CD4-positive, alpha-beta T cell treated with Interferon alpha-2 for 1 hour (primary cell): ENCODE results near the gene SSMEM1.

Experiments used
- DNase-seq, 2 donors: peaks; one replicate each; pipeline ENCODE4 v3.0.0-alpha.2; 2020 to 2022

The SSMEM1 gene

DNA sequence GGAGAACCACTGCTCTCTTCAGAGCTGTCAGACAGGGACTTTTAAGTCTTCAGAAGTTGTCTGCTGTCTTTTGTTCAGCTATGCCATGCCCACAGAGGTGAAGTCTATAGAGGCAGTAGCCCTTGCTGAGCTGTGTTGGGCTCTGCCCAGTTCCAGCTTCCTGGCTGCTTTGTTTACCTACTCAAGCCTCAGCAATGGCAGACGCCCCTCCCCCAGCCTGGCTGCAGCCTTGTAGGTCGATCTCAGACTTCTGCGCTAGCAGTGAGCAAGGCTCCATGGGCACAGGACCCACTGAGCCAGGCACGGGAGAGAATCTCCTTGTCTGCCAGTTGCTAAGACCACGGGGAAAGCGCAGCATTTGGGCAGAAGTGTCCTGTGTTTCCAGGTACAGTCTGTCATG, 46.9 kb downstream of the SSMEM1 start:
- DNase-seq, result no peak

- DNase-seq, result no peak
Measured at GRCh38 chr7:130256704-130257103, 49.0 kb downstream of the SSMEM1 start.

GRCh38 chr7:130258494-130259078, 50.9 kb downstream of the SSMEM1 start:
- DNase-seq, result no peak

GRCh38 chr7:130262448-130262847, 54.8 kb downstream of the SSMEM1 start:
- no peak for DNase-seq

GRCh38 chr7:130263130-130263529, 55.5 kb downstream of the SSMEM1 start:
- DNase-seq, result no peak
